GM23338 (cell line): ENCODE data around the gene ELOVL4. TPM values are rescaled to one million over a fixed set of nuclear protein-coding genes. Genes with fewer than 3 reads are reported as not detected.

ENCODE experiments used
- ATAC-seq: fragments of 200-7000 bp; cut with Tn5 transposase; 3 replicates; pipeline ENCODE4 v1.9.1; 2020
- DNase-seq: peaks from one replicate; pipeline ENCODE4 v3.0.0-alpha.2; 2015; ENCODE audit warnings: low spot score
- H2AFZ ChIP-seq: fragments of 200-600 bp; sonication (generic); 2 replicates; pipeline ENCODE4 v1.8.0; 2016; ENCODE audit warnings: antibody characterized with exemption, mild to moderate bottlenecking, moderate library complexity
- H3F3A ChIP-seq: fragments of 200-600 bp; sonication (generic); replicated peaks from 2 replicates; pipeline ENCODE4 v1.8.0; 2017; ENCODE audit warnings: antibody characterized with exemption, mixed run types, low read depth
- H3K27ac ChIP-seq: fragments of 200-600 bp; sonication (generic); 2 replicates; pipeline ENCODE4 v1.6.1; 2016; ENCODE audit warnings: low read depth
- H3K27me3 ChIP-seq: fragments of 200-600 bp; sonication (generic); 2 replicates; pipeline ENCODE4 v1.8.0; 2016; ENCODE audit warnings: mild to moderate bottlenecking, mixed run types, moderate library complexity; ENCODE audit not compliant: insufficient read depth
- H3K36me3 ChIP-seq: fragments of 200-600 bp; sonication (generic); 2 replicates; pipeline ENCODE4 v1.8.0; 2016; ENCODE audit warnings: mild to moderate bottlenecking; ENCODE audit not compliant: insufficient read depth
- H3K4me1 ChIP-seq: fragments of 200-600 bp; sonication (generic); 2 replicates; pipeline ENCODE4 v1.8.0; 2016; ENCODE audit warnings: mild to moderate bottlenecking, moderate library complexity; ENCODE audit not compliant: insufficient read depth
- H3K4me2 ChIP-seq: fragments of 200-600 bp; sonication (generic); 2 replicates; pipeline ENCODE4 v1.7.1; 2017; ENCODE audit warnings: mixed run types
- H3K4me3 ChIP-seq: fragments of 200-600 bp; sonication (generic); 2 replicates; pipeline ENCODE4 v1.6.1; 2016; ENCODE audit warnings: mixed run types
- H3K79me2 ChIP-seq: fragments of 200-600 bp; sonication (generic); replicated peaks from 2 replicates; pipeline ENCODE4 v1.8.0; 2017; ENCODE audit warnings: mild to moderate bottlenecking; ENCODE audit not compliant: insufficient read depth
- H3K9me2 ChIP-seq: fragments of 200-600 bp; sonication (generic); 2 replicates; pipeline ENCODE4 v1.8.0; 2017; ENCODE audit not compliant: insufficient read depth
- H4K20me1 ChIP-seq: fragments of 200-600 bp; sonication (generic); replicated peaks from 2 replicates; pipeline ENCODE4 v1.8.0; 2017; ENCODE audit warnings: mild to moderate bottlenecking; ENCODE audit not compliant: insufficient read depth
- H3K27ac Mint-ChIP-seq: 2 replicates; pipeline ENCODE4 v1.8.0; 2020; ENCODE audit warnings: inconsistent platforms, mild to moderate bottlenecking, moderate library complexity, mixed read lengths
- H3K27me3 Mint-ChIP-seq: 3 replicates; pipeline ENCODE4 v1.8.0; 2022; ENCODE audit warnings: low read depth, mild to moderate bottlenecking, moderate library complexity, mixed read lengths, inconsistent platforms; ENCODE audit not compliant: insufficient read depth, poor library complexity
- H3K36me3 Mint-ChIP-seq: 3 replicates; pipeline ENCODE4 v1.8.0; 2021; ENCODE audit warnings: low read depth, mild to moderate bottlenecking, inconsistent platforms, moderate library complexity, mixed read lengths
- H3K4me1 Mint-ChIP-seq: 3 replicates; pipeline ENCODE4 v1.8.0; 2020; ENCODE audit warnings: mild to moderate bottlenecking, inconsistent platforms, mixed read lengths
- H3K4me3 Mint-ChIP-seq: 3 replicates; pipeline ENCODE4 v1.8.0; 2021; ENCODE audit warnings: moderate library complexity, mild to moderate bottlenecking, inconsistent platforms, mixed read lengths
- H3K9me3 Mint-ChIP-seq: 3 replicates; pipeline ENCODE4 v1.8.0; 2020; ENCODE audit warnings: moderate library complexity, mild to moderate bottlenecking, inconsistent platforms, mixed read lengths
- CREB1 ChIP-seq: fragments of 250-450 bp; sonication (Bioruptor Pico); IDR thresholded peaks from 2 replicates; pipeline ENCODE4 v1.5.0; 2020; ENCODE audit warnings: low read depth, mild to moderate bottlenecking, moderate library complexity
- ETS1 ChIP-seq: IDR thresholded peaks from 2 replicates; pipeline ENCODE4 v1.6.1; 2016; ENCODE audit warnings: antibody characterized with exemption
- EZH2 ChIP-seq: fragments of 200-600 bp; sonication (generic); IDR thresholded peaks from one replicate; pipeline ENCODE4 v1.8.0; 2017; ENCODE audit warnings: antibody characterized with exemption, mild to moderate bottlenecking, low read depth; ENCODE audit not compliant: unreplicated experiment
- EZH2phosphoT487 ChIP-seq: fragments of 200-600 bp; sonication (generic); IDR thresholded peaks from one replicate; pipeline ENCODE4 v1.8.1; 2018; ENCODE audit warnings: antibody characterized with exemption; ENCODE audit not compliant: unreplicated experiment
- JUNB ChIP-seq: IDR thresholded peaks from one replicate; pipeline ENCODE4 v1.6.1; 2016; ENCODE audit warnings: antibody characterized with exemption; ENCODE audit not compliant: unreplicated experiment
- NANOG ChIP-seq: IDR thresholded peaks from 2 replicates; pipeline ENCODE4 v1.6.1; 2016; ENCODE audit warnings: antibody characterized with exemption, borderline replicate concordance
- POLR2AphosphoS5 ChIP-seq: IDR thresholded peaks from 2 replicates; pipeline ENCODE4 v1.6.1; 2016; ENCODE audit warnings: antibody characterized with exemption, low read depth
- STAT1 ChIP-seq: IDR thresholded peaks from one replicate; pipeline ENCODE4 v1.6.1; 2016; ENCODE audit warnings: antibody characterized with exemption; ENCODE audit not compliant: unreplicated experiment
- ZNF114 ChIP-seq: fragments of 250-450 bp; sonication (Bioruptor Pico); IDR thresholded peaks from 2 replicates; pipeline ENCODE4 v1.5.0; 2020; ENCODE audit warnings: mild to moderate bottlenecking, moderate library complexity
- ZNF331 ChIP-seq: fragments of 250-450 bp; sonication (Bioruptor Pico); IDR thresholded peaks from 2 replicates; pipeline ENCODE4 v1.5.0; 2020; ENCODE audit warnings: low read depth, mild to moderate bottlenecking, moderate library complexity
- ZNF462 ChIP-seq: fragments of 250-450 bp; sonication (Bioruptor Pico); IDR thresholded peaks from 2 replicates; pipeline ENCODE4 v1.5.0; 2020; ENCODE audit warnings: mild to moderate bottlenecking, moderate library complexity
- polyA plus RNA-seq: library from polyadenylated mRNA; unstranded; fragments of >200 nt; fragmentation: Nextera tagmentation; extraction: Ambion mirVana; gene quantifications from 2 replicates; pipeline ENCODE4 v1.2.1, GENCODE V29; 2016
- total RNA-seq: library from RNA; depleted of rRNA; stranded (reverse); fragments of >200 nt; shearing (Covaris generic); gene quantifications from 2 replicates; pipeline ENCODE4 v1.2.3, GENCODE V29; 2014
- TF ChIP-seq, protein P1 (sequence below), 2 experiments: fragments of 200-600 bp in 1 of 2; sonication (generic) in 1 of 2; conservative IDR thresholded peaks; 2 replicates each; pipeline versions ENCODE4 v1.5.1 to v1.6.1; 2016 to 2017; ENCODE audit warnings: antibody characterized with exemption in 2 of 2, low read depth in 2 of 2, mild to moderate bottlenecking in 2 of 2, moderate library complexity in 1 of 2
- TF ChIP-seq, protein P2 (sequence below): IDR thresholded peaks from one replicate; pipeline ENCODE4 v1.6.1; 2018; ENCODE audit warnings: antibody characterized with exemption; ENCODE audit not compliant: unreplicated experiment

Gene ELOVL4
- total and polyA plus RNA-seq, 2 experiments from 2014 or later = 13.3 to 16.8 TPM

DNA sequence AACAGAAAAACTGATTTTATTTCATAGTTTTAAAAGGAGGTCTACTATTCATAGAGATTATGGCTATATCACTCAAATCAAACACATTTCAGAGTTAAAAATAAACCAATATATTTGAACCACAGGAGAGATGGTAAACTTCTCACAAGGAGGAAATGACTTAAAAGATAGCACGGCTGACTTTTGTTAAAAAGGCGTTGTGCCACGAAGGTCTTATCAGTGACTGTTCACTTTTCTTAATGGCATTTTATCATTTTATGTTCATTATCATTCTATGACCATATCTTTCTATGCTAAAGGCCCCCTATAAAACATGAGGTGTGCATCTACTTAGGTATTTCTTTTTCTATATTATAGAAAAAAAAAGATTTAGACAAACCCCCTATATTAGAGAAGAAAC is 19.6 kb downstream of the ELOVL4 start:
- peaks cover 4% of the 10 kb centered on the region for H3K27me3 Mint-ChIP-seq
- no peak for ATAC-seq
- Histone ChIP-seq H3F3A (no peaks in the 10 kb centered on the region), H3K36me3 (peaks cover 4% of the 10 kb centered on the region; the same call in 1 of the 2 replicates), H3K27me3 (no peaks in the 10 kb centered on the region), H3K4me2 (no peak overlapping the region), H3K27ac (no peak overlapping the region), H3K79me2 (peaks cover 7% of the 10 kb centered on the region; the same call in 1 of the 2 replicates), H3K4me3 (no peak overlapping the region), H3K4me1 (peaks cover 16% of the 10 kb centered on the region), H3K9me2 (no peaks in the 10 kb centered on the region), H2AFZ (no peak overlapping the region), H4K20me1 (no peaks in the 10 kb centered on the region)
- no peak for TF ChIP-seq CREB1 (CRISPR knock-in tag)
- TF ChIP-seq POLR2AphosphoS5 = no peak
- TF ChIP-seq, protein P1, sequence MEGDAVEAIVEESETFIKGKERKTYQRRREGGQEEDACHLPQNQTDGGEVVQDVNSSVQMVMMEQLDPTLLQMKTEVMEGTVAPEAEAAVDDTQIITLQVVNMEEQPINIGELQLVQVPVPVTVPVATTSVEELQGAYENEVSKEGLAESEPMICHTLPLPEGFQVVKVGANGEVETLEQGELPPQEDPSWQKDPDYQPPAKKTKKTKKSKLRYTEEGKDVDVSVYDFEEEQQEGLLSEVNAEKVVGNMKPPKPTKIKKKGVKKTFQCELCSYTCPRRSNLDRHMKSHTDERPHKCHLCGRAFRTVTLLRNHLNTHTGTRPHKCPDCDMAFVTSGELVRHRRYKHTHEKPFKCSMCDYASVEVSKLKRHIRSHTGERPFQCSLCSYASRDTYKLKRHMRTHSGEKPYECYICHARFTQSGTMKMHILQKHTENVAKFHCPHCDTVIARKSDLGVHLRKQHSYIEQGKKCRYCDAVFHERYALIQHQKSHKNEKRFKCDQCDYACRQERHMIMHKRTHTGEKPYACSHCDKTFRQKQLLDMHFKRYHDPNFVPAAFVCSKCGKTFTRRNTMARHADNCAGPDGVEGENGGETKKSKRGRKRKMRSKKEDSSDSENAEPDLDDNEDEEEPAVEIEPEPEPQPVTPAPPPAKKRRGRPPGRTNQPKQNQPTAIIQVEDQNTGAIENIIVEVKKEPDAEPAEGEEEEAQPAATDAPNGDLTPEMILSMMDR (conservative IDR thresholded peaks at IDR 0.05; ENCODE audit: low read depth in 2 of 2) = no peak
- TF ChIP-seq ZNF114 (CRISPR knock-in tag) = no peak
- no peak for TF ChIP-seq EZH2phosphoT487
- TF ChIP-seq ETS1 = no peak
- no peak for TF ChIP-seq EZH2
- TF ChIP-seq ZNF331 = no peak
- no peak for TF ChIP-seq NANOG
- TF ChIP-seq, protein P2, sequence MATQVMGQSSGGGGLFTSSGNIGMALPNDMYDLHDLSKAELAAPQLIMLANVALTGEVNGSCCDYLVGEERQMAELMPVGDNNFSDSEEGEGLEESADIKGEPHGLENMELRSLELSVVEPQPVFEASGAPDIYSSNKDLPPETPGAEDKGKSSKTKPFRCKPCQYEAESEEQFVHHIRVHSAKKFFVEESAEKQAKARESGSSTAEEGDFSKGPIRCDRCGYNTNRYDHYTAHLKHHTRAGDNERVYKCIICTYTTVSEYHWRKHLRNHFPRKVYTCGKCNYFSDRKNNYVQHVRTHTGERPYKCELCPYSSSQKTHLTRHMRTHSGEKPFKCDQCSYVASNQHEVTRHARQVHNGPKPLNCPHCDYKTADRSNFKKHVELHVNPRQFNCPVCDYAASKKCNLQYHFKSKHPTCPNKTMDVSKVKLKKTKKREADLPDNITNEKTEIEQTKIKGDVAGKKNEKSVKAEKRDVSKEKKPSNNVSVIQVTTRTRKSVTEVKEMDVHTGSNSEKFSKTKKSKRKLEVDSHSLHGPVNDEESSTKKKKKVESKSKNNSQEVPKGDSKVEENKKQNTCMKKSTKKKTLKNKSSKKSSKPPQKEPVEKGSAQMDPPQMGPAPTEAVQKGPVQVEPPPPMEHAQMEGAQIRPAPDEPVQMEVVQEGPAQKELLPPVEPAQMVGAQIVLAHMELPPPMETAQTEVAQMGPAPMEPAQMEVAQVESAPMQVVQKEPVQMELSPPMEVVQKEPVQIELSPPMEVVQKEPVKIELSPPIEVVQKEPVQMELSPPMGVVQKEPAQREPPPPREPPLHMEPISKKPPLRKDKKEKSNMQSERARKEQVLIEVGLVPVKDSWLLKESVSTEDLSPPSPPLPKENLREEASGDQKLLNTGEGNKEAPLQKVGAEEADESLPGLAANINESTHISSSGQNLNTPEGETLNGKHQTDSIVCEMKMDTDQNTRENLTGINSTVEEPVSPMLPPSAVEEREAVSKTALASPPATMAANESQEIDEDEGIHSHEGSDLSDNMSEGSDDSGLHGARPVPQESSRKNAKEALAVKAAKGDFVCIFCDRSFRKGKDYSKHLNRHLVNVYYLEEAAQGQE = no peak
- TF ChIP-seq ZNF462 (CRISPR knock-in tag) = no peak
- no peak for TF ChIP-seq STAT1
- no peak for TF ChIP-seq JUNB
- H3K27ac Mint-ChIP-seq = 0 out of 2 replicates have a peak overlapping the region, but pooled peaks have one; percentile 26
- H3K4me1 Mint-ChIP-seq = peaks cover 12% of the 10 kb centered on the region
- peaks cover 4% of the 10 kb centered on the region; the same call in 1 of the 3 replicates for H3K36me3 Mint-ChIP-seq
- no peak overlapping the region for H3K4me3 Mint-ChIP-seq
- no peaks in the 10 kb centered on the region for H3K9me3 Mint-ChIP-seq
- no peak for DNase-seq
